Measurements from ENCODE around the gene RNF180.
"Not testable (repeated sequence)": the region's sequence is repeated elsewhere in the genome, so short reads cannot be mapped to it uniquely, and the experiment has no call there.

Gene RNF180

DNA sequence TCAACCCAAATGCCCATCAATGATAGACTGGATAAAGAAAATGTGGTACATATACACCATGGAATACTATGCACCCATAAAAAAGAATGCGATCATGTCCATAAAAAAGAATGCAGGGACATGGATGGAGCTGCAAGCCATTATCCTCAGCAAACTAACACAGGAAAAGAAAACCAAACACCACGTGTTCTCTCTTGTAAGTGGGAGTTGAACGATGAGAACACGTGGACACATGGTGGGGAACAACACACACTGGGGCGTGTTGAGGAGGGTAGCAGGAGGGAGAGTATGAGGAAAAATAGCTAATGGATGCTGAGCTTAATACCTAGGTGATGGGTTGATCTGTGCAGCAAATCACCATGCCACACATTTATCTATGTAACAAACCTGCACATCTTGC is 233.1 kb downstream of the RNF180 start:
- DNase-seq: not testable (repeated sequence)

DNA sequence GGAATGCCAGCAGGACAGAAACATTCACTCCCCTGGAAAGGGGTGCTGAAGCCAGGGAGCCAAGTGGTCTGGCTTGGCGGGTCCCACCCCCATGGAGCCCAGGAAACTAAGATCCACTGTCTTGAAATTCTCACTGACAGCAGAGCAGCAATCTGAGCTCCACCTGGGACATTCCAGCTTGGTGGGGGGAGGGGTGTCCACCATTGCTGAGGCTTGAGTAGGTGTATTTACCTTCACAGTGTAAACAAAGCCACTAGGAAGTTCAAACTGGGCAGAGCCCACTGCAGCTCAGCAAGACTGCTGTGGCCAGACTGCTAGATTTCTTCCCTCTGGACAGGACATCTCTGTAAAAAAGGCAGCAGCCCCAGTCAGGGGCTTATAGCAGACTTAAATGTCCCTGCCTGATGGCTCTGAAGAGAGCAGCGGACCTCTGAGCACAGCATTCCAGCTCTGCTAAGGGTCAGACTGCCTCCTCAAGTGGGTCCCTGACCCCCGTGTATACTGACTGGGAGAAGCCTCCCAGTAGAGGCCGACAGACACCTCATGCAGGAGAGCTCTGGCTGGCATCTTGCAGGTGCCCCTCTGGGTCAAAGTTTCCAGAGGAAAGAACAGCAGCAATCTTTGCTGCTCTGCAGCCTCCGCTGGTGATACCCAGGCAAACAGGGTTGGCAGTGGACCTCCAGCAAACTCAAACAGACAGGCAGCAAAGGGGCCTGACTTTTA is 241.6 kb downstream of the RNF180 start:
- not testable (repeated sequence) for DNase-seq

DNA sequence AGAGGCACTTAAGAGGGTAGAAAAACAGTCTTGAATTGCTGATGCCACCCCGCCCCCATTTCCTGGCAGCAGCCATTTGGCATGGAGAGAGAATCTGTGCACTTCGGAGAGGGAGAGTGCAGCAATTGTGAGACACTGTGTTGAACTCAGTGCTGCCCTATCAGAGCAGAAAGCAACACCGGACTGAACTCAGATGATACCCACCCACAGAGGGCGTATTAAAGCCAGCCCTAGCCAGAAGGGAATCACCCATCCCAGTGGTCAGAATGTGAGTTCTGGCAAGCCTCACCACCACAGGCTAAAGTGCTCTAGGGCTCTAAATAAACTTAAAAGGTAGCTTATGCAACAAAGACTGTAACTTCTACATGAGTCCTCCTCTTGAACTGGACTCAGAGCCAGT is 251.7 kb downstream of the RNF180 start:
- DNase-seq: no peak

- no peak for DNase-seq
Observed at GRCh38 chr5:64418013-64418412, 252.4 kb downstream of the RNF180 start.

Data from activated gamma-delta T cell (primary cell).